GM12892 (cell line): ENCODE measurements around the gene MB.

Experiments
- DNase-seq: peaks from one replicate; pipeline ENCODE4 v3.0.0; 2011; ENCODE audit not compliant: insufficient read length
- FAIRE-seq: peaks from 2 replicates; lab custom pipeline; 2011; peaks lifted over from hg19 to GRCh38; lab: Jason Lieb, UNC
- POLR2A ChIP-seq: IDR thresholded peaks from 2 replicates; pipeline ENCODE4 v1.6.1; 2011; ENCODE audit warnings: low read depth, low read length, control low read depth
- POLR2AphosphoS5 ChIP-seq: IDR thresholded peaks from 2 replicates; pipeline ENCODE4 v1.6.1; 2011; ENCODE audit warnings: low read depth, low read length, control low read depth
- TAF1 ChIP-seq: IDR thresholded peaks from 2 replicates; pipeline ENCODE4 v1.6.1; 2011; ENCODE audit warnings: low read depth, mild to moderate bottlenecking, control low read depth, low read length, borderline replicate concordance

MB gene

DNA sequence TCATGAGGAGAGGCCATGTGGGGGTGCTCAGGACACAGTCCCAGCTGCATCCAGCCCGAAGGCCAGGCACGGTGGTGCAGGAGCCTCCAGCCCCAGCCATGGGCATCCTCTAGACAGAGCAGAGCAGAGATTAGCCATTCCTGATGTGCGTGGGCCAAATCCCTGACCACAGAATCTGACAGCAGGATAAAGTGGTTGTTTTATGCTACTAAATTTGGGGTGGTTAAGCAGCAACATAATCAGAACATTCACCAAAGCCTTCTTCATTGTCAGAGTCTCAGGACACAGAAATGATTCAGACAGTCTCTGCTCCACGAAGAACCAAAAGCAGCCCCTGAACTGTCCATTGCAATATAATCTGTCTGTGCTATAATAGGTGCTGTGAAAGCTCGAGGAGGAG, 56.8 kb downstream of the MB start:
- TF ChIP-seq POLR2AphosphoS5: no peak
- TF ChIP-seq POLR2A: no peak
- no peak for TF ChIP-seq TAF1
- FAIRE-seq: no peak
- no peak for DNase-seq

DNA sequence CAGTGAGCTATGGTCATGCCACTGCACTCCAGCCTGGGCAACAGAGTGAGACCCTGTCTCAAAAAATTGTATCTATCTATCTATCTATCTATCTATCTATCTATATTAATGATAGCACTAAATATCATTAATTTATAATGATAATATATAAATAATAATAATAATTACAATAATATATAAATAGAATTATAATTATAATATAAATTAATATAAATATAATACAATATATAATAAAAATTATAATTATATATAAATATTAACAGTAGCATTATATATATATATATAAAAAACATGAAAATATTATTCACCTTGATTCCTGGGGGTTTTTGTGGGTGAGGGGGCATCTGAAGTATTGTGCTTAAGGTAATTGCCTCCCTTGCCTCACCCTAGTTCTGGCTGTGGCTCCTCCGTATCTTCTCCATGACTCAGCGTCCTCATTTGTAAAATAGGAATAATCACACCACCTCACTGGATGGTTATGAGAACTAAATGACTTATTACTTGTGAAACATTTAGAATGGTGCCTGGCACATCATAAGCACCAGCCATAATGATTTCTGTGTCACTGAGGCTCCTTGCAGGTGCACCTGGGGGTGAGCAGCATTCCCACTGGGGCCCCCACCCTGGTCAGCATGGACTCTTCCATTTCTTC, 57.6 kb downstream of the MB start:
- TF ChIP-seq POLR2A: no peak
- TF ChIP-seq POLR2AphosphoS5: no peak
- TF ChIP-seq TAF1: no peak
- no peak for DNase-seq
- no peak for FAIRE-seq

DNA sequence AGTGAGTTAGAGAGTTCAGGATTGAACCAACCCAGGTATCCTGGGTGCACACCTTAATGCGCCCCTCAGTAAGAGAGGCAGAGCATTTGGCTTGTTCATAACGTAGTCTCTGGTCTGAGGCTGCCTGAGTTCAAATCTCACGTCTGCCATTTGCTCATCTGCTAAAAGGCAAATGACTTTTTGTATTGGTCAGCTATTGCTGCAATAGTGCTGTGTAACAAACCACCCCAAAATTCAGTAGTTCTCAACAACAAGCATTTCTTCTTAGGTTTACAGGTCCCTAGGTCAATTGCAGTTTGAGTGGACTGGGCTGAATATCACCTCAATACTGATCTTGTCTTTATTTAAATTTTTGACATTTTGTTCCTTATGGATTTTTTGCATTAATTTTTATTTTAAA, 58.4 kb downstream of the MB start:
- FAIRE-seq (no peak), DNase-seq (no peak)
- TF ChIP-seq POLR2AphosphoS5 (no peak), POLR2A (no peak), TAF1 (no peak)

DNA sequence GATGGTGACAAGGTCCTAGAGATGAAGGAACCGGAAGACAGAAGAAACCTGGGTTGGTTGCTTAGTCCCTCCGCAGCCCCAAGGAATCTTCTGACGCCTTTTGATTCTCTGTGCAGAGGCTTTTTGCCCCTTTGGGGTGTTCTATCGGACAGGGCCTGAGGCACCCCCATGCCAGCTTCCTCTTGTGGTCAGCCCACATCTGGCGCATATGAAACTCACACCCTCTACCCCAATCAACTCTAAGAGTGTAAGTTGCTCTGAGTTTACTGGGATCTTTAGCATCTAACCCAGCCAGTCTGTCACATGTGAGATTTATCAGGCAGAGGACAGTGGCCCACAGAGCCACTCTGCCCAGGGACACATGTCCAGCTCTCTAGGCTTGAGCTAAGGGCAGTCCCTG, 59.1 kb downstream of the MB start:
- no peak for FAIRE-seq
- TF ChIP-seq POLR2A (no peak), POLR2AphosphoS5 (no peak), TAF1 (no peak)
- DNase-seq: no peak
